Left ventricle myocardium inferior (tissue), 1 donor: ENCODE measurements around the gene RPL36. TPM values are rescaled to one million over a fixed set of nuclear protein-coding genes. Genes with fewer than 3 reads are reported as not detected.
A peak's percentile ranks its signal among the peaks of the same experiment; 100 is the strongest.

Experiments
- DNase-seq: peaks from one replicate; pipeline ENCODE4 v3.0.0-alpha.2; 2020
- H3K27ac ChIP-seq: fragments of 200-600 bp; replicated peaks from 2 replicates; pipeline ENCODE4 v1.8.0; 2021
- H3K27me3 ChIP-seq: fragments of 200-600 bp; 2 replicates; pipeline ENCODE4 v1.8.0; 2021; ENCODE audit warnings: low read depth
- H3K36me3 ChIP-seq: fragments of 200-600 bp; 2 replicates; pipeline ENCODE4 v1.8.0; 2021
- H3K4me1 ChIP-seq: fragments of 200-600 bp; 2 replicates; pipeline ENCODE4 v1.8.0; 2021
- H3K4me3 ChIP-seq: fragments of 200-600 bp; 2 replicates; pipeline ENCODE4 v1.8.0; 2021; ENCODE audit warnings: mild to moderate bottlenecking, moderate library complexity
- H3K9me3 ChIP-seq: fragments of 200-600 bp; replicated peaks from 2 replicates; pipeline ENCODE4 v1.8.0; 2021
- CTCF ChIP-seq: fragments of 200-600 bp; IDR thresholded peaks from 2 replicates; pipeline ENCODE4 v1.8.0; 2021; ENCODE audit warnings: antibody characterized with exemption, mild to moderate bottlenecking, borderline replicate concordance
- intact Hi-C: fragments of 100-400 bp; cut with micrococcal nuclease; formaldehyde crosslinking; loops from one replicate; pipeline ENCODE4 v1.11.0; 2022
- total RNA-seq: library from RNA; stranded (reverse); fragmentation: NEBNext Ultra II Directional; extraction: Animal tissue kit (Norgen Biotek cat#: 25700); gene quantifications from one replicate; pipeline ENCODE4 v1.2.1, GENCODE V29; 2021
- donor health status: DM: no; HTN: yes; CAD: no; lungs with severe emphysema.

The RPL36 gene
- total RNA-seq, 1 donor from 2014 or later, result 407 TPM

- Histone ChIP-seq H3K4me1 (peaks cover 45% of the 10 kb centered on the region), H3K4me3 (no peak overlapping the region), H3K27me3 (no peaks in the 10 kb centered on the region), H3K27ac (no peak overlapping the region), H3K36me3 (peaks cover 13% of the 10 kb centered on the region), H3K9me3 (no peaks in the 10 kb centered on the region)
- intact Hi-C loops, result no loop called here
- no peak for TF ChIP-seq CTCF
- no peak for DNase-seq
Measured at GRCh38 chr19:5677580-5677979, 12.5 kb upstream of the RPL36 start.

GRCh38 chr19:5678071-5678718 is 11.9 kb upstream of the RPL36 start:
- no peak overlapping the region for H3K4me3 ChIP-seq
- DNase-seq, result no peak
- H3K27me3 ChIP-seq, result no peaks in the 10 kb centered on the region
- H3K4me1 ChIP-seq, result peaks cover 45% of the 10 kb centered on the region
- intact Hi-C loops, result no loop called here
- peaks cover 13% of the 10 kb centered on the region for H3K36me3 ChIP-seq
- no peak overlapping the region for H3K27ac ChIP-seq
- no peak for TF ChIP-seq CTCF
- no peaks in the 10 kb centered on the region for H3K9me3 ChIP-seq

- intact Hi-C loops, result no loop called here
- no peaks in the 10 kb centered on the region for H3K27me3 ChIP-seq
- no peak for DNase-seq
Measured at GRCh38 chr19:5679289-5680083, 10.6 kb upstream of the RPL36 start.

GRCh38 chr19:5680084-5680436 is 10.0 kb upstream of the RPL36 start:
- peaks cover 13% of the 10 kb centered on the region for H3K36me3 ChIP-seq
- intact Hi-C loops, result no loop called here
- TF ChIP-seq CTCF, result no peak
- peaks cover 44% of the 10 kb centered on the region for H3K4me1 ChIP-seq
- DNase-seq, result no peak
- H3K4me3 ChIP-seq, result peak overlapping the region; percentile 91
- peak overlapping the region; percentile 96 for H3K27ac ChIP-seq
- H3K9me3 ChIP-seq, result no peaks in the 10 kb centered on the region
- H3K27me3 ChIP-seq, result no peaks in the 10 kb centered on the region

More at GRCh38 chr19:5679289-5680083, 10.6 kb upstream of the RPL36 start:
- no peaks in the 10 kb centered on the region for H3K9me3 ChIP-seq
- peak overlapping the region; percentile 96 for H3K27ac ChIP-seq
- no peak for TF ChIP-seq CTCF
- H3K36me3 ChIP-seq, result peaks cover 13% of the 10 kb centered on the region
- H3K4me1 ChIP-seq, result peaks cover 45% of the 10 kb centered on the region
- H3K4me3 ChIP-seq, result peak overlapping the region; percentile 91

- Histone ChIP-seq H3K36me3 (peaks cover 13% of the 10 kb centered on the region), H3K4me1 (peaks cover 38% of the 10 kb centered on the region), H3K27ac (peak within 1 kb of the TSS; percentile 96), H3K27me3 (no peaks in the 10 kb centered on the region), H3K4me3 (peak within 1 kb of the TSS; percentile 91), H3K9me3 (no peaks in the 10 kb centered on the region)
- intact Hi-C loops, result no loop called here
- peak; percentile 99 for DNase-seq
- TF ChIP-seq CTCF, result no peak
Measured at GRCh38 chr19:5680437-5681368, 9.4 kb upstream of the RPL36 start, which contains the start of the genes HSD11B1L and MICOS13. HSD11B1L (plus strand) TSS chr19:5681027; CDS start chr19:5684833, 3,806 bp downstream. MICOS13 (minus strand) TSS chr19:5680516; CDS start chr19:5680486, 30 bp downstream.
